ENCODE measurements around the gene TTC28. TPM values are rescaled to one million over a fixed set of nuclear protein-coding genes. Genes with fewer than 3 reads are reported as not detected.

The TTC28 gene
- total RNA-seq, 1 donor from 2014 or later = 16.4 TPM

DNA sequence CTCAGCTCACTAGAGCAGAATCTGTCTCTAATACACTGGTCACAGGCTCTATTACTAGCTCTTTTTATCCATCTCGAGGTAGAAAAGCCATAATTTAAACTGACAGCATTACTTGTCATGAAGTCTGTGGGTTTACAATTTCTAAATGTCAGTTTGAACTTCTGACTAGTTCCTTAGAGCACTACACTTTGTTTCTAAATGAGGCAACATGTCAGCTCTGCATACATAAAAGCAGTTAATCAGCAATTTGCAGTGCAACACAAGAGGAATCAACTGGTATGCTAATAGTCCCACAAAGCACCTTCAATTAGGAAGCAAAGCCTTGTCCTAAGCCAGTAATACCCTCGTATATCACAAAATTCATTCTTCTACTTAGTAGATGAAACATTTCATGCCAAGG lies 321.3 kb downstream of the TTC28 start:
- H3K4me3 ChIP-seq = no peak overlapping the region
- TF ChIP-seq, protein P1, sequence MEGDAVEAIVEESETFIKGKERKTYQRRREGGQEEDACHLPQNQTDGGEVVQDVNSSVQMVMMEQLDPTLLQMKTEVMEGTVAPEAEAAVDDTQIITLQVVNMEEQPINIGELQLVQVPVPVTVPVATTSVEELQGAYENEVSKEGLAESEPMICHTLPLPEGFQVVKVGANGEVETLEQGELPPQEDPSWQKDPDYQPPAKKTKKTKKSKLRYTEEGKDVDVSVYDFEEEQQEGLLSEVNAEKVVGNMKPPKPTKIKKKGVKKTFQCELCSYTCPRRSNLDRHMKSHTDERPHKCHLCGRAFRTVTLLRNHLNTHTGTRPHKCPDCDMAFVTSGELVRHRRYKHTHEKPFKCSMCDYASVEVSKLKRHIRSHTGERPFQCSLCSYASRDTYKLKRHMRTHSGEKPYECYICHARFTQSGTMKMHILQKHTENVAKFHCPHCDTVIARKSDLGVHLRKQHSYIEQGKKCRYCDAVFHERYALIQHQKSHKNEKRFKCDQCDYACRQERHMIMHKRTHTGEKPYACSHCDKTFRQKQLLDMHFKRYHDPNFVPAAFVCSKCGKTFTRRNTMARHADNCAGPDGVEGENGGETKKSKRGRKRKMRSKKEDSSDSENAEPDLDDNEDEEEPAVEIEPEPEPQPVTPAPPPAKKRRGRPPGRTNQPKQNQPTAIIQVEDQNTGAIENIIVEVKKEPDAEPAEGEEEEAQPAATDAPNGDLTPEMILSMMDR (IDR thresholded peaks at IDR 0.05; ENCODE audit: borderline replicate concordance) = no peak
- DNase-seq = no peak
- H3K4me1 ChIP-seq = peaks cover 18% of the 10 kb centered on the region
- H3K9me3 ChIP-seq (replicated peaks) = peaks cover 6% of the 10 kb centered on the region
- no peaks in the 10 kb centered on the region for H3K36me3 ChIP-seq
- H3K27me3 ChIP-seq (ENCODE audit: low read depth) = no peaks in the 10 kb centered on the region
- H3K27ac ChIP-seq (replicated peaks) = no peak overlapping the region
- intact Hi-C loops (cut with micrococcal nuclease) = no loop called here

DNA sequence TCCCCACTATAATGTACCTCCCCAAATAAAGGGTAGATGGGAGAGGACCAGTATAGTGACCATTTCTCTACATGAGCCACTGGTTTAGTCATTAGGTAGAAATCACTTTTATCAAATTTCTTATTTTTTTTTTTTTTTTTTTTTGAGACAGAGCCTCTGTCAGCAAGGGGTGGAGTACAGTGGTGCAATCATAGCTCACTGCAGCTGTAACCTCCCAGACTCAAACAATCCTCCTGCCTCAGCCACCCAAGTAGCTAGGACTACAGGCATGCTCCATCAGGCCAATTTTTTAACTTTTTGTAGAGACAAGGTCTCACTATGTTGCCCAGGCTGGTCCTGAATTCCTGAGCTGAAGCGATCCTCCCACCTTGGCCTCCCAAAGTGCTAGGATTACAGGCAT lies 322.4 kb downstream of the TTC28 start:
- DNase-seq = no peak
- Histone ChIP-seq H3K27ac (replicated peaks) (no peak overlapping the region), H3K36me3 (no peaks in the 10 kb centered on the region), H3K27me3 (ENCODE audit: low read depth) (no peaks in the 10 kb centered on the region), H3K4me1 (peaks cover 18% of the 10 kb centered on the region), H3K4me3 (no peak overlapping the region), H3K9me3 (replicated peaks) (no peaks in the 10 kb centered on the region)
- intact Hi-C loops (cut with micrococcal nuclease) = no loop called here
- TF ChIP-seq, protein P1 (IDR thresholded peaks at IDR 0.05; ENCODE audit: borderline replicate concordance) = no peak

DNA sequence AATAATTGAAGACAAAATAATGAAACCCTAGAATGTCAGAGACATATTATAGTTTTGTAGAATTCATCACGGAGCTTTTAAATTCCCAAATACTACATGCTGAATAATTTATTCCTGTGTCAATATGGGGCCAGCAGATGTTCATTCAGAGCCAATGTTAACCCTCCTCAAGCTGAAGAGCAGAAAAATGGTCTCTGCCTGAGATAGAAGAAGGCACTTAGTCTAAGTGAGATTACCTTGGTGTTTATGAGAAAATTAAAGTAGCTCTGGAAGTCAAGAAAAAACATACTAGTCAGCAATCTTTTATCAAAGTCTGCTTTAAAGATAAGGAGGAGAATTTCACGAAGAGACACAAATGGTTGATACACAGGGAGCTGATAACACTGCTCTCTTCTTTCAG lies 328.2 kb downstream of the TTC28 start:
- intact Hi-C loops (cut with micrococcal nuclease) = no loop called here

DNA sequence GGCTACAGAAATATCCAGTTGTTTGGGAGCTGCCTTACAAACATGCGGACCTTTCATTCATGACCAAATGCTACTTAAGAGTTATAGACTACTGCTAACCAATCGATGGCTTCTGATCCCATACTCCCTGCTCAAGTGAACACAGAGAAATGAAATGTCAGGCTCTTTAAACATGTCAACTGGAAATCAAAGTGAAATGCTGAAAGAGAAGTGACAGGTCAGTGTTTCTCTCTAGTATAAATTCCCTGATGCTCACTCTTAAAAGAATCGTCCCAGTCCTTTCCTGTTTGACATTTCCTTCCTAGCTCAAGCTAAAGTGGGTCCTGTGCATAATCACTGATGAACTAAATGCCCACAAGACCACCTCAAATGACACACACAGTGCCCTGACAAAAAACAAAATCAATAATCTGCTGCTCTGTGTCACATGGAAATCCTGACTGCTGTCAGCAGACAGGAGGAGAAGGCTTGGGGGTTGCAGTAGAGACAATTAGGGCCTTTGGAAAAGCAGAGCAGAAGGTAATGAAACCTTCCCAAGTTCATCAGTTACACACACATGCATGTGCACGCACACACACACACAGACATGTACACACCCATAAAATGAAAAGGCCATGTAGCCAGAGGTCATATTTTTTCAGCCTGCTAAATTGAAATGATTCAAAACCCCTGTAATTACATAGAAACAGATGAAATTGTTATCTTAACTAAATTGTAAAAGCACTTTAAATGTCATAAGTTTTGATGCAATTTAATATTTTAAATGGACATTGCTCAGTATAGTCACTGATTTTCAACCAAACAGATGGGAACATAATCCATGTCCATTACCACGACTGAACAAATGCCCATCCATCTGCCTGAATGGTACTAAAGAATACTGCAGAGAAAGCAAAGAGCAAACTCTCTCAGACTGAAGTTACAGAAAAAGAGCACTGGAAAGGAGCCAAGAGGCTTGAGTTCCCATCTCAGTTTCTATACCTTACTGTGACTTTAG lies 330.7 kb downstream of the TTC28 start:
- no peaks in the 10 kb centered on the region for H3K9me3 ChIP-seq (replicated peaks)
- no peaks in the 10 kb centered on the region for H3K36me3 ChIP-seq
- H3K4me1 ChIP-seq = peaks cover 62% of the 10 kb centered on the region
- intact Hi-C loops (cut with micrococcal nuclease) = no loop called here
- no peak for DNase-seq
- H3K27me3 ChIP-seq (ENCODE audit: low read depth) = no peaks in the 10 kb centered on the region
- TF ChIP-seq, protein P1 (IDR thresholded peaks at IDR 0.05; ENCODE audit: borderline replicate concordance) = no peak
- H3K27ac ChIP-seq (replicated peaks) = no peak overlapping the region
- no peak overlapping the region for H3K4me3 ChIP-seq

More for the DNA sequence above, 328.2 kb downstream of the TTC28 start:
- no peak overlapping the region for H3K27ac ChIP-seq (replicated peaks)
- peaks cover 36% of the 10 kb centered on the region for H3K4me1 ChIP-seq
- H3K4me3 ChIP-seq = no peak overlapping the region
- no peaks in the 10 kb centered on the region for H3K36me3 ChIP-seq
- H3K9me3 ChIP-seq (replicated peaks) = no peaks in the 10 kb centered on the region
- TF ChIP-seq, protein P1 (IDR thresholded peaks at IDR 0.05; ENCODE audit: borderline replicate concordance) = no peak
- H3K27me3 ChIP-seq (ENCODE audit: low read depth) = no peaks in the 10 kb centered on the region
- no peak for DNase-seq

DNA sequence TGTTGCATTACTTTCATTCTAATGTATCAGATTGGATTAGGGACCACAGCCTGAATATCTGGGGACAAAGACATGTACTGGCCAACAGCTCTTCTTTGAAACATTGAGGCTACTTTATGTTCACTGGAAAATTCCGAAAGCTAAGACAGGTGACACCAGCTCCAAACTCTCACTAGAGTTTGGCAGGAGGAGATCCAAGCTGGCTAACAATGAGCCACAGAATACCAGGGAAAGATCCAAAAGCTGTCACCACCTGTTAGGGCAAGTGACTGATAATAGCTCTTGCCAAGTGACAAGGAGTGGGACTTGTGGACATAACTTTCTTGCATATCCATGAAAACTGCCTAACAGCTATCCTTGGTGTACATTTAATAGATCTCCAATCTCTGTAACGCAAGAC lies 333.3 kb downstream of the TTC28 start:
- TF ChIP-seq, protein P1 (IDR thresholded peaks at IDR 0.05; ENCODE audit: borderline replicate concordance) = no peak
- Histone ChIP-seq H3K4me3 (no peak overlapping the region), H3K4me1 (peaks cover 62% of the 10 kb centered on the region), H3K36me3 (no peaks in the 10 kb centered on the region), H3K27ac (replicated peaks) (peak overlapping the region; percentile 22), H3K27me3 (ENCODE audit: low read depth) (no peaks in the 10 kb centered on the region), H3K9me3 (replicated peaks) (no peaks in the 10 kb centered on the region)
- DNase-seq = no peak
- intact Hi-C loops (cut with micrococcal nuclease) = no loop called here

Measured in left ventricle myocardium inferior (tissue), 1 donor.